Adrenal gland (tissue), 12 donors: ENCODE results near the gene USP28. TPM values are rescaled to one million over a fixed set of nuclear protein-coding genes. Genes with fewer than 3 reads are reported as not detected.

Experiments used
- DNase-seq, 7 donors: peaks; one replicate each; pipeline ENCODE4 v3.0.0-alpha.2; 2019 to 2020
- H3K27ac ChIP-seq, 5 donors: fragments of 200-600 bp; sonication (generic) in 4 of 5; 1 replicate in 3 of 5; 2 replicates in 2 of 5; pipeline versions ENCODE4 v1.5.1 to v1.8.0; 2016 to 2020; ENCODE audit warnings: mild to moderate bottlenecking in 1 of 5
- H3K27me3 ChIP-seq: fragments of 200-600 bp; 2 replicates; pipeline ENCODE4 v1.8.0; 2021
- H3K36me3 ChIP-seq, 2 donors: fragments of 200-600 bp; replicated peaks in 1 of 2; 1 replicate in 1 of 2; 2 replicates in 1 of 2; pipeline versions ENCODE4 v1.5.1 to v1.8.0; 2018 to 2022
- H3K4me1 ChIP-seq, 2 donors: fragments of 200-600 bp; replicated peaks in 1 of 2; 1 replicate in 1 of 2; 2 replicates in 1 of 2; pipeline versions ENCODE4 v1.5.1 to v1.8.0; 2018 to 2021
- H3K4me3 ChIP-seq, 4 donors: fragments of 200-600 bp; sonication (generic) in 3 of 4; one replicate each; pipeline ENCODE4 v1.5.1; 2016 to 2018
- H3K9me3 ChIP-seq, 3 donors: fragments of 200-600 bp; sonication (generic) in 1 of 3; replicated peaks in 1 of 3; 1 replicate in 2 of 3; 2 replicates in 1 of 3; pipeline versions ENCODE4 v1.5.1 to v1.8.0; 2016 to 2021
- CTCF ChIP-seq, 6 experiments: fragments of 450-650 bp in 4 of 6; fragments of 200-600 bp in 2 of 6; sonication (generic) in 1 of 6; IDR thresholded peaks; 1 replicate in 5 of 6; 2 replicates in 1 of 6; pipeline versions ENCODE4 v1.5.1 to v1.8.0; 2016 to 2021; ENCODE audit warnings: antibody characterized with exemption in 6 of 6, mild to moderate bottlenecking in 2 of 6, moderate library complexity in 1 of 6
- POLR2A ChIP-seq, 2 donors: fragments of 450-650 bp; IDR thresholded peaks; one replicate each; pipeline ENCODE4 v1.6.1; 2017; ENCODE audit warnings: antibody characterized with exemption in 2 of 2, mild to moderate bottlenecking in 2 of 2, moderate library complexity in 1 of 2
- WGBS, 4 donors: extraction: QIAGEN DNeasy Blood & Tissue Kit in 2 of 4; methylation state at CpG; one replicate each; pipeline versions ENCODE4 v1.1.5 to v1.1.7; 2013 to 2017; 5-methylcytosine and 5-hydroxymethylcytosine counted together
- intact Hi-C, 2 donors: fragments of 100-400 bp; cut with DNase I; formaldehyde crosslinking; loops; one replicate each; pipeline versions ENCODE4 v1.14.1 to v1.15.0; 2022 to 2023
- polyA plus RNA-seq, 3 donors: library from polyadenylated mRNA; stranded (reverse); fragments of 200-250 nt in 2 of 3; fragments of 350-450 nt in 1 of 3; fragmentation: Illumina TruSeq in 1 of 3; extraction: RNeasy Lipid Tissue Mini Kit (QIAGEN cat#74804) in 1 of 3; gene quantifications; one replicate each; pipeline ENCODE4 v1.2.3, GENCODE V29; 2013 to 2014
- total RNA-seq, 9 donors: library from RNA; depleted of rRNA in 4 of 9; stranded (reverse); fragments of >200 nt in 4 of 9; fragments of 120-200 nt in 1 of 9; fragmentation: NEBNext Ultra II Directional in 1 of 9; extraction: Animal tissue kit (Norgen Biotek cat#: 25700) in 1 of 9; gene quantifications; one replicate each; pipeline versions ENCODE4 v1.1.0 to v1.2.4, GENCODE V29; 2013 to 2023
- donor health status: healthy with polysubstance abuse.
- donor health status: Bipolar disorder and iron deficiency.
- donor health status: DM: yes; HTN: yes; CAD: no.
- donor health status: DM: no; HTN: no; CAD: no.
- donor health status: DM: no; HTN: no; CAD: no.
- donor health status: DM: yes; HTN: yes; CAD: no.

Gene USP28
- total and polyA plus RNA-seq, 12 donors = 2.9 to 25.0 (median 17.2) TPM

GRCh38 chr11:113778111-113778910 lies 97.1 kb downstream of the USP28 start:
- Histone ChIP-seq H3K4me1 (peaks cover 0 to 5% of the 10 kb centered on the region in 2 donors), H3K27me3 (no peaks in the 10 kb centered on the region), H3K36me3 (no peaks in the 10 kb centered on the region), H3K4me3 (no peak overlapping the region), H3K27ac (peak overlapping the region in 3 of 5 donors; percentile 13 to 75 (median 54)), H3K9me3 (no peaks in the 10 kb centered on the region)
- TF ChIP-seq POLR2A (IDR thresholded peaks at IDR 0.05) (peak in 1 of 2 donors; percentile 59), CTCF (IDR thresholded peaks at IDR 0.05) (no peak)
- WGBS, 4 donors = 36 to 41% (median 39%) methylated on average over 11 of the region's 11 CpGs
- DNase-seq = peak; percentile 34 to 85 (median 69)
- intact Hi-C loops = no loop called here

- peak overlapping the region in 3 of 5 donors; percentile 67 to 84 (median 83) for H3K27ac ChIP-seq
These were observed 101.2 kb downstream of the USP28 start for GRCh38 chr11:113774174-113774503.

GRCh38 chr11:113773416-113774173 lies 101.8 kb downstream of the USP28 start, which contains the start of gene ZW10:
TSS of gene ZW10 (minus strand) at chr11:113773692. CDS start at chr11:113773666, 26 bp downstream.
- Histone ChIP-seq H3K4me1 (peaks cover 5 to 20% of the 10 kb centered on the region in 2 donors), H3K9me3 (no peaks in the 10 kb centered on the region), H3K27me3 (no peaks in the 10 kb centered on the region), H3K27ac (peak within 1 kb of the TSS; percentile 41 to 84 (median 83)), H3K4me3 (peak within 1 kb of the TSS; percentile 49 to 98 (median 83)), H3K36me3 (peaks cover 0 to 4% of the 10 kb centered on the region in 2 donors)
- intact Hi-C loops = no loop called here
- TF ChIP-seq POLR2A (IDR thresholded peaks at IDR 0.05) (peak in 1 of 2 donors; percentile 65), CTCF (IDR thresholded peaks at IDR 0.05) (peak; percentile 73 to 90 (median 83))
- DNase-seq = peak; percentile 97 to 99 (median 98)
- WGBS, 4 donors = 0 to 1% (median 0%) methylated on average over 21 to 46 of the region's 46 CpGs

More at GRCh38 chr11:113774174-113774503, 101.2 kb downstream of the USP28 start:
- intact Hi-C loops = no loop called here
- H3K27me3 ChIP-seq = no peaks in the 10 kb centered on the region
- DNase-seq = no peak
- H3K4me3 ChIP-seq = peak overlapping the region in 1 of 4 donors; percentile 85
- 0 to 2% (median 0%) methylated on average over 1 of the region's 1 CpG for WGBS, 4 donors
- peaks cover 5 to 20% of the 10 kb centered on the region in 2 donors for H3K4me1 ChIP-seq
- peaks cover 0 to 4% of the 10 kb centered on the region in 2 donors for H3K36me3 ChIP-seq
- TF ChIP-seq CTCF (IDR thresholded peaks at IDR 0.05) (peak in 1 of 6 experiments; percentile 4), POLR2A (IDR thresholded peaks at IDR 0.05) (no peak)
- H3K9me3 ChIP-seq = no peaks in the 10 kb centered on the region

- intact Hi-C loops = no loop called here
- peak in 4 of 7 donors; percentile 11 to 59 (median 23) for DNase-seq
- TF ChIP-seq CTCF (IDR thresholded peaks at IDR 0.05) = no peak
- no peak for TF ChIP-seq POLR2A (IDR thresholded peaks at IDR 0.05)
- Histone ChIP-seq H3K27me3 (no peaks in the 10 kb centered on the region), H3K4me1 (peaks cover 5 to 20% of the 10 kb centered on the region in 2 donors), H3K36me3 (peaks cover 0 to 5% of the 10 kb centered on the region in 2 donors), H3K27ac (peak overlapping the region; percentile 41 to 84 (median 83)), H3K4me3 (peak overlapping the region; percentile 49 to 98 (median 83)), H3K9me3 (no peaks in the 10 kb centered on the region)
- 0 to 1% (median 1%) methylated on average over 10 of the region's 10 CpGs for WGBS, 4 donors
These were observed 102.3 kb downstream of the USP28 start for GRCh38 chr11:113773092-113773415.
